Endodermal cell (in vitro differentiated cells): Measurements from ENCODE around the gene LRRC23. TPM values are rescaled to one million over a fixed set of nuclear protein-coding genes. Genes with fewer than 3 reads are reported as not detected.
A peak's percentile ranks its signal among the peaks of the same experiment; 100 is the strongest.

Experiments used
- DNase-seq: peaks from one replicate; pipeline ENCODE4 v3.0.0-alpha.2; 2017
- H3K27ac ChIP-seq: 2 replicates; pipeline ENCODE4 v1.5.1; 2013; ENCODE audit warnings: mild to moderate bottlenecking, low read depth, low read length, moderate library complexity
- H3K27me3 ChIP-seq: 2 replicates; pipeline ENCODE4 v1.6.1; 2013; ENCODE audit warnings: mild to moderate bottlenecking, low read length, moderate library complexity; ENCODE audit not compliant: insufficient read depth, control insufficient read depth, poor library complexity, severe bottlenecking
- H3K36me3 ChIP-seq: 2 replicates; pipeline ENCODE4 v1.7.0; 2013; ENCODE audit warnings: mild to moderate bottlenecking, low read length, moderate library complexity; ENCODE audit not compliant: control insufficient read depth, insufficient read depth
- H3K4me1 ChIP-seq: one replicate; pipeline ENCODE4 v1.7.0; 2013; ENCODE audit warnings: low read length; ENCODE audit not compliant: control insufficient read depth, insufficient read depth
- H3K4me3 ChIP-seq: 2 replicates; pipeline ENCODE4 v1.5.1; 2013; ENCODE audit warnings: mild to moderate bottlenecking, low read length, moderate library complexity
- H3K9ac ChIP-seq: 2 replicates; pipeline ENCODE4 v1.6.1; 2013; ENCODE audit warnings: mild to moderate bottlenecking, low read length, moderate library complexity; ENCODE audit not compliant: poor library complexity, severe bottlenecking; ENCODE audit errors: extremely low read depth
- H3K9me3 ChIP-seq: 2 replicates; pipeline ENCODE4 v1.6.1; 2013; ENCODE audit warnings: mild to moderate bottlenecking, low read length, moderate library complexity; ENCODE audit not compliant: control insufficient read depth
- H3K27ac Mint-ChIP-seq: 2 replicates; pipeline ENCODE4 v1.8.0; 2020; ENCODE audit warnings: mixed read lengths
- H3K27me3 Mint-ChIP-seq: 2 replicates; pipeline ENCODE4 v1.8.0; 2021; ENCODE audit warnings: mild to moderate bottlenecking, mixed read lengths; ENCODE audit not compliant: insufficient read depth
- H3K36me3 Mint-ChIP-seq: 2 replicates; pipeline ENCODE4 v1.8.0; 2020; ENCODE audit warnings: low read depth, mixed read lengths
- H3K4me1 Mint-ChIP-seq: 2 replicates; pipeline ENCODE4 v1.8.0; 2020; ENCODE audit warnings: mixed read lengths
- H3K4me3 Mint-ChIP-seq: 2 replicates; pipeline ENCODE4 v1.8.0; 2020; ENCODE audit warnings: mild to moderate bottlenecking, moderate library complexity, mixed read lengths
- H3K9me3 Mint-ChIP-seq: 2 replicates; pipeline ENCODE4 v1.8.0; 2020; ENCODE audit warnings: mild to moderate bottlenecking, mixed read lengths
- CTCF ChIP-seq: fragments of 200-600 bp; sonication (generic); conservative IDR thresholded peaks from 2 replicates; pipeline ENCODE4 v1.5.0; 2021; ENCODE audit warnings: antibody characterized with exemption, mild to moderate bottlenecking
- WGBS, 2 experiments: methylation state at CpG; one replicate each; pipeline versions ENCODE4 v1.1.5 to v1.1.7; 2013; ENCODE audit warnings: missing lambda C conversion rate in 2 of 2, mixed read lengths in 1 of 2; ENCODE audit not compliant: insufficient coverage in 1 of 2, insufficient read length in 1 of 2; 5-methylcytosine and 5-hydroxymethylcytosine counted together
- total RNA-seq, 2 donors: library from RNA; stranded (reverse); fragmentation: NEBNext Ultra II Directional in 1 of 2; extraction: Animal tissue kit (Norgen Biotek cat#: 25700) in 1 of 2; gene quantifications; 2 replicates in 1 of 2; 3 replicates in 1 of 2; pipeline ENCODE4 v1.2.1, GENCODE V29; 2021

The LRRC23 gene
- total RNA-seq, 2 donors from 2014 or later = 7.8 to 11.5 TPM

- Histone ChIP-seq H3K27ac (no peak overlapping the region), H3K9ac (no peak overlapping the region), H3K4me3 (no peak overlapping the region), H3K4me1 (peaks cover 10% of the 10 kb centered on the region), H3K9me3 (no peaks in the 10 kb centered on the region), H3K27me3 (no peaks in the 10 kb centered on the region), H3K36me3 (peaks cover 69% of the 10 kb centered on the region)
- H3K9me3 Mint-ChIP-seq = no peaks in the 10 kb centered on the region
- H3K36me3 Mint-ChIP-seq = peaks cover 69% of the 10 kb centered on the region
- WGBS, 2 experiments = 99 to 100% methylated on average over 1 to 3 of the region's 3 CpGs
- peak overlapping the region; percentile 89 for H3K27ac Mint-ChIP-seq
- H3K4me3 Mint-ChIP-seq = peak overlapping the region; percentile 63
- no peaks in the 10 kb centered on the region for H3K27me3 Mint-ChIP-seq
- peaks cover 25% of the 10 kb centered on the region for H3K4me1 Mint-ChIP-seq
- TF ChIP-seq CTCF = no peak
- DNase-seq = no peak
These were observed 31.6 kb downstream of the LRRC23 start for GRCh38 chr12:6936194-6936635.

GRCh38 chr12:6936636-6937480, 32.2 kb downstream of the LRRC23 start:
- no peak overlapping the region for H3K9ac ChIP-seq
- H3K27ac ChIP-seq = peak overlapping the region; percentile 91
- Mint-ChIP-seq H3K4me1 (peaks cover 25% of the 10 kb centered on the region), H3K4me3 (peak overlapping the region; percentile 63), H3K9me3 (no peaks in the 10 kb centered on the region), H3K27ac (peak overlapping the region; percentile 89), H3K36me3 (peaks cover 74% of the 10 kb centered on the region), H3K27me3 (no peaks in the 10 kb centered on the region)
- WGBS, 2 experiments = 82 to 94% methylated on average over 15 to 36 of the region's 36 CpGs
- peak; percentile 71 for DNase-seq
- no peaks in the 10 kb centered on the region for H3K27me3 ChIP-seq
- TF ChIP-seq CTCF = peak; percentile 46
- H3K9me3 ChIP-seq = no peaks in the 10 kb centered on the region
- H3K36me3 ChIP-seq = peaks cover 75% of the 10 kb centered on the region
- H3K4me1 ChIP-seq = peaks cover 10% of the 10 kb centered on the region
- H3K4me3 ChIP-seq = peak overlapping the region; percentile 40

- peak; percentile 99 for TF ChIP-seq CTCF
- H3K27me3 Mint-ChIP-seq = no peaks in the 10 kb centered on the region
- Histone ChIP-seq H3K9ac (peak overlapping the region; percentile 67), H3K4me1 (peaks cover 8% of the 10 kb centered on the region), H3K27ac (peak overlapping the region; percentile 91), H3K4me3 (peak overlapping the region; percentile 72), H3K9me3 (no peaks in the 10 kb centered on the region), H3K36me3 (peaks cover 81% of the 10 kb centered on the region), H3K27me3 (no peaks in the 10 kb centered on the region)
- peaks cover 80% of the 10 kb centered on the region for H3K36me3 Mint-ChIP-seq
- H3K9me3 Mint-ChIP-seq = no peaks in the 10 kb centered on the region
- H3K27ac Mint-ChIP-seq = peak overlapping the region; percentile 90
- WGBS, 2 experiments = 7 to 15% methylated on average over 53 to 80 of the region's 80 CpGs
- H3K4me1 Mint-ChIP-seq = peaks cover 25% of the 10 kb centered on the region
- DNase-seq = peak; percentile 99
- H3K4me3 Mint-ChIP-seq = peak overlapping the region; percentile 63
These were observed 33.1 kb downstream of the LRRC23 start for GRCh38 chr12:6937481-6938352.
